K562 (cell line): ENCODE measurements around the gene TRIM69. TPM values are rescaled to one million over a fixed set of nuclear protein-coding genes. Genes with fewer than 3 reads are reported as not detected.

Experiments
- REST ChIP-seq, 2 experiments: fragments of 450-650 bp; formaldehyde crosslinking in 1 of 2; IDR thresholded peaks; 2 replicates each; pipeline versions ENCODE4 v1.4.0 to v1.6.1; 2014 to 2020; ENCODE audit warnings: mild to moderate bottlenecking in 2 of 2, borderline replicate concordance in 1 of 2, low read depth in 1 of 2
- polyA plus RNA-seq, 8 experiments: library from polyadenylated mRNA; depleted of rRNA in 4 of 8; stranded (reverse) in 5 of 8; unstranded in 3 of 8; fragments of >200 nt; fragmentation: Nextera tagmentation in 2 of 8; fragmentation: Illumina TruSeq in 1 of 8; extraction: Ambion mirVana in 2 of 8; extraction: Trizol in 1 of 8; gene quantifications; 2 replicates each; pipeline versions ENCODE4 v1.2.1 to v1.2.3, GENCODE V29; 2011 to 2014; ENCODE audit warnings: inconsistent platforms in 1 of 8, missing spikeins in 1 of 8
- total RNA-seq, 7 experiments: library from RNA; depleted of rRNA in 6 of 7; stranded (reverse); fragments of >200 nt in 6 of 7; fragmentation: Illumina TruSeq in 2 of 7; extraction: Trizol in 2 of 7; gene quantifications; 2 replicates each; pipeline versions ENCODE4 v1.2.1 to v1.2.3, GENCODE V29; 2011 to 2021; ENCODE audit warnings: low replicate concordance in 1 of 7

The TRIM69 gene
- total and polyA plus RNA-seq, 9 of the 15 experiments (the other 6 are each of a cell fraction or from before 2014, with no cell fraction given): 1.0 to 4.3 (median 2.3) TPM

GRCh38 chr15:44779761-44780160 is 43.4 kb downstream of the TRIM69 start (continued):
- TF ChIP-seq REST (IDR thresholded peaks at IDR 0.05; ENCODE audit: borderline replicate concordance) (peak; percentile 39; the same call in 1 of the 2 replicates), REST (CRISPR knock-in tag; IDR thresholded peaks at IDR 0.05; ENCODE audit: low read depth) (no peak)
